Endothelial cell of umbilical vein (primary cell): ENCODE results near the gene FOXF1. TPM values are rescaled to one million over a fixed set of nuclear protein-coding genes. Genes with fewer than 3 reads are reported as not detected.

Source experiments
- BruUV-seq: library from RNA; stranded (reverse); fragments of 400-500 nt; replicated peaks from 2 replicates; lab custom pipeline; 2021; lab: Mats Ljungman, UMichigan
- CTCF ChIA-PET: fragments of 300-600, 350-600 bp; sonication (Branson Sonifier 250); formaldehyde crosslinking; loops from one replicate; lab custom pipeline; 2021; ENCODE audit warnings: antibody characterized with exemption, inconsistent platforms; lab: Charles Lee
- POLR2A ChIA-PET: fragments of 300-600, 350-600 bp; sonication (Branson Sonifier 250); formaldehyde crosslinking; loops from one replicate; lab custom pipeline; 2021; ENCODE audit warnings: antibody characterized with exemption, inconsistent platforms; lab: Charles Lee
- DNase-seq: peaks from one replicate; pipeline ENCODE4 v3.0.0-alpha.2; 2011; ENCODE audit warnings: low read depth, low spot score
- FAIRE-seq: peaks from 2 replicates; lab custom pipeline; 2011; peaks lifted over from hg19 to GRCh38; lab: Jason Lieb, UNC
- H2AFZ ChIP-seq: 2 replicates; pipeline ENCODE4 v1.6.0; 2012; ENCODE audit warnings: low read depth, low read length, control low read depth, inconsistent platforms
- H3K27ac ChIP-seq: 2 replicates; pipeline ENCODE4 v1.5.1; 2011; ENCODE audit warnings: low read depth, mild to moderate bottlenecking, control low read depth, low read length, moderate library complexity; ENCODE audit not compliant: insufficient read depth
- H3K27me3 ChIP-seq, 2 experiments: 2 replicates each; pipeline versions ENCODE4 v1.6.0 to v1.6.1; 2011; ENCODE audit warnings: low read length in 2 of 2, mixed read lengths in 1 of 2; ENCODE audit not compliant: control insufficient read depth in 2 of 2, insufficient read depth in 2 of 2
- H3K36me3 ChIP-seq, 2 experiments: 2 replicates in 1 of 2; 3 replicates in 1 of 2; pipeline ENCODE4 v1.5.1; 2011; ENCODE audit warnings: low read length in 2 of 2, mild to moderate bottlenecking in 1 of 2, moderate library complexity in 1 of 2; ENCODE audit not compliant: control insufficient read depth in 2 of 2, insufficient read depth in 2 of 2; ENCODE audit errors: extremely low read depth in 1 of 2
- H3K4me1 ChIP-seq: 3 replicates; pipeline ENCODE4 v1.5.1; 2011; ENCODE audit warnings: mild to moderate bottlenecking, low read length; ENCODE audit not compliant: control insufficient read depth, insufficient read depth; ENCODE audit errors: extremely low read depth
- H3K4me2 ChIP-seq: 2 replicates; pipeline ENCODE4 v1.6.1; 2011; ENCODE audit warnings: low read length, control low read depth, mixed read lengths; ENCODE audit not compliant: insufficient read depth
- H3K4me3 ChIP-seq, 3 experiments: fragments of 200-600 bp in 1 of 3; sonication (generic), shearing (Covaris generic) in 1 of 3; replicated peaks in 1 of 3; 2 replicates each; pipeline ENCODE4 v1.5.1; 2011 to 2016; ENCODE audit warnings: control low read depth in 3 of 3, low read length in 3 of 3, mild to moderate bottlenecking in 2 of 3, inconsistent platforms in 1 of 3, low read depth in 1 of 3, moderate library complexity in 1 of 3; ENCODE audit not compliant: insufficient read depth in 1 of 3
- H3K79me2 ChIP-seq: 2 replicates; pipeline ENCODE4 v1.6.0; 2012; ENCODE audit warnings: low read length, inconsistent platforms; ENCODE audit not compliant: control insufficient read depth, insufficient read depth
- H3K9ac ChIP-seq: replicated peaks from 2 replicates; pipeline ENCODE3; 2011; ENCODE audit warnings: low read length, control low read depth; ENCODE audit not compliant: insufficient read depth; ENCODE audit errors: extremely low read depth
- H3K9me1 ChIP-seq: replicated peaks from 3 replicates; pipeline ENCODE4 v1.6.0; 2011; ENCODE audit warnings: mild to moderate bottlenecking, low read length; ENCODE audit not compliant: control insufficient read depth, insufficient read depth; ENCODE audit errors: extremely low read depth
- H3K9me3 ChIP-seq: replicated peaks from 2 replicates; pipeline ENCODE4 v1.5.1; 2012; ENCODE audit warnings: low read length, inconsistent platforms; ENCODE audit not compliant: control insufficient read depth, insufficient read depth
- H4K20me1 ChIP-seq: replicated peaks from 2 replicates; pipeline ENCODE3; 2011; ENCODE audit warnings: mild to moderate bottlenecking, low read length; ENCODE audit not compliant: control insufficient read depth, insufficient read depth; ENCODE audit errors: extremely low read depth
- CTCF ChIP-seq, 2 donors: IDR thresholded peaks; 1 replicate in 1 of 2; 2 replicates in 1 of 2; pipeline ENCODE4 v1.5.1; 2011; ENCODE audit warnings: low read length in 2 of 2, mild to moderate bottlenecking in 2 of 2, moderate library complexity in 2 of 2, control low read depth in 1 of 2, inconsistent platforms in 1 of 2, low read depth in 1 of 2; ENCODE audit not compliant: insufficient read depth in 1 of 2; ENCODE audit errors: extremely low read depth in 1 of 2
- EZH2 ChIP-seq: IDR thresholded peaks from 2 replicates; pipeline ENCODE4 v1.6.1; 2012; ENCODE audit warnings: borderline replicate concordance, low read depth, mild to moderate bottlenecking, moderate library complexity, low read length, inconsistent platforms; ENCODE audit not compliant: severe bottlenecking
- GATA2 ChIP-seq: IDR thresholded peaks from 2 replicates; pipeline ENCODE4 v1.7.0; 2011; ENCODE audit warnings: low read depth, mild to moderate bottlenecking, moderate library complexity, mixed read lengths, low read length; ENCODE audit not compliant: insufficient read length, insufficient read depth
- JUN ChIP-seq: IDR thresholded peaks from 2 replicates; pipeline ENCODE4 v1.6.1; 2011; ENCODE audit warnings: borderline replicate concordance, low read depth; ENCODE audit not compliant: insufficient read length, insufficient read depth
- MAX ChIP-seq: IDR thresholded peaks from 2 replicates; pipeline ENCODE4 v1.6.1; 2011; ENCODE audit not compliant: insufficient read depth, insufficient read length
- POLR2AphosphoS5 ChIP-seq: IDR thresholded peaks from 2 replicates; pipeline ENCODE4 v1.6.1; 2012; ENCODE audit warnings: low read depth, mild to moderate bottlenecking, control low read depth, low read length, moderate library complexity; ENCODE audit not compliant: insufficient read depth
- dilution Hi-C: fragments of 300-500 bp; cut with MboI; formaldehyde crosslinking; loops from one replicate; pipeline ENCODE4 v1.15.0; 2019; ENCODE audit warnings: low sequenced_read_pairs; ENCODE audit not compliant: extremely low pct_ligation_motif_present
- intact Hi-C: fragments of 100-400 bp; cut with micrococcal nuclease; formaldehyde crosslinking; loops from one replicate; pipeline ENCODE4 v1.10.0; 2022
- polyA plus RNA-seq, 4 experiments: library from polyadenylated mRNA; depleted of rRNA in 3 of 4; stranded (reverse) in 3 of 4; unstranded in 1 of 4; fragments of >200 nt; gene quantifications; 2 replicates each; pipeline versions ENCODE4 v1.2.1 to v1.2.3, GENCODE V29; 2011 to 2012; ENCODE audit warnings: missing spikeins in 1 of 4
- total RNA-seq: library from RNA; stranded (reverse); gene quantifications from 2 replicates; pipeline ENCODE4 v1.2.3, GENCODE V29; 2021

FOXF1 gene
- total and polyA plus RNA-seq, 2 donors (not counting 3 experiments of a cell fraction or from before 2014, with no cell fraction given): 1.0 to 1.1 TPM

- CTCF ChIA-PET: interaction anchor here (1.7 kb wide), 1 partner anchor 240 kb away, joined by 7 read pairs; no protein-coding TSS in a partner anchor
- no peak overlapping the region for H2AFZ ChIP-seq
- no peak for TF ChIP-seq POLR2AphosphoS5
Measured at GRCh38 chr16:86492267-86492960, 17.9 kb upstream of the FOXF1 start.

DNA sequence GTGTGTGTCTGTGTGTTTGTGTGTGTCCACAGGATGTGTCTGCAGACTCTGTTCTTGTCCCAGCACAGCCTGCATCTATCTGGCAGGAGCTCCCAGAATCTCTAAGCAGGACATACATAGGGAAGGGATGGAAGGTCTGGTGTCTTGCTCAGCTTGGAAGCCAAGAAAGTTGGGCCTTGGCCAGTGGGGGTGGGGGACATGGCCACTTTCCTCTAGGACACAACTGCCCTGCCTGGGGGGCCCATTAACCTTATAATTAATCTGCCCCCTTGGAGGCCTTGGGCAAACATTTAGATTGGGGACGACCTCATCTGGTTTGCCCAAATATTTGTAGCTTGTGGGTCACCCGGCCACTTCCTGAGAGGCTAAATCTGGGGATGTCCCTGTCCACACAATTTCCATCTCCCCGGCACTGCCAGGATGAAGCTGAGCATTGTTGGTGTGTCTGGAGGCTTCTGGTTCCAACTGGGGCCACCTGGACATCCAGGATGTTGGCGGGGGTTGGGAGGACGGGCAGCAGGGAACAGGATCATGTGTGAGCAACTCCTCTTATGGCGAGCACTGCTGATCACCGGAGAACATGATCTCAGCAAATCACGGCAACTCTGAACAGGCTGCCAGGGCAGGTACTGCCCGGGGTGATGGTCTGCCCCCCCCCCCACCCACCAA lies 17.2 kb upstream of the FOXF1 start:
- FAIRE-seq (no peak), DNase-seq (no peak)
- ChIA-PET CTCF (interaction anchor here (0.6 to 1.7 kb wide), 2 partner anchors 138 to 240 kb away, joined by 4 to 7 read pairs; no protein-coding TSS in a partner anchor), POLR2A (no interaction called here)
- Histone ChIP-seq H3K27ac (no peak overlapping the region), H3K9ac (no peak overlapping the region), H3K9me3 (no peaks in the 10 kb centered on the region), H3K4me2 (no peak overlapping the region), H4K20me1 (no peaks in the 10 kb centered on the region), H3K27me3 (peaks cover 79 to 80% of the 10 kb centered on the region in 2 experiments), H3K36me3 (no peaks in the 10 kb centered on the region), H3K4me3 (no peak overlapping the region), H3K4me1 (no peaks in the 10 kb centered on the region), H3K9me1 (no peaks in the 10 kb centered on the region), H2AFZ (no peak overlapping the region), H3K79me2 (no peaks in the 10 kb centered on the region)
- TF ChIP-seq GATA2 (no peak), CTCF (IDR thresholded peaks at IDR 0.05; ENCODE audit: extremely low read depth in 1 of 2, insufficient read depth in 1 of 2, low read depth in 1 of 2, low read length in 2 of 2) (no peak), JUN (no peak), MAX (no peak), POLR2AphosphoS5 (no peak), EZH2 (no peak)
- dilution Hi-C loops (no loop called here), intact Hi-C loops (no loop called here)
- BruUV-seq: no TSS peak

More at GRCh38 chr16:86492267-86492960, 17.9 kb upstream of the FOXF1 start:
- no peak for DNase-seq
- no peaks in the 10 kb centered on the region for H3K9me3 ChIP-seq
- dilution Hi-C loops: no loop called here
- no peaks in the 10 kb centered on the region for H3K9me1 ChIP-seq
- H3K27me3 ChIP-seq: peaks cover 75 to 76% of the 10 kb centered on the region in 2 experiments
- intact Hi-C loops: no loop called here
- no peaks in the 10 kb centered on the region for H4K20me1 ChIP-seq
- no peak for FAIRE-seq
- H3K36me3 ChIP-seq: no peaks in the 10 kb centered on the region
- H3K4me2 ChIP-seq: no peak overlapping the region
- no peak overlapping the region for H3K27ac ChIP-seq
- H3K4me1 ChIP-seq: no peaks in the 10 kb centered on the region
- H3K4me3 ChIP-seq: no peak overlapping the region
- no peak overlapping the region for H3K9ac ChIP-seq
- POLR2A ChIA-PET: no interaction called here
- H3K79me2 ChIP-seq: no peaks in the 10 kb centered on the region
- no TSS peak for BruUV-seq
